Right lobe of liver (tissue), 4 donors: ENCODE data around the gene TNFRSF11A.

Experiments used
- POLR2A ChIP-seq: fragments of 450-650 bp; IDR thresholded peaks from one replicate; pipeline ENCODE4 v1.6.1; 2017; ENCODE audit warnings: antibody characterized with exemption, mild to moderate bottlenecking
- TF ChIP-seq, protein P1 (sequence below), 4 donors: fragments of 200-600 bp in 3 of 4; fragments of 450-650 bp in 1 of 4; IDR thresholded peaks; one replicate each; pipeline versions ENCODE4 v1.5.1 to v1.8.0; 2016 to 2022; ENCODE audit warnings: antibody characterized with exemption in 4 of 4, mild to moderate bottlenecking in 2 of 4
- donor health status: DM: no; HTN: no; CAD: no.
- donor health status: DM: no; HTN: no; CAD: no.
- donor health status: DM: no; HTN: yes; CAD: no.

DNA sequence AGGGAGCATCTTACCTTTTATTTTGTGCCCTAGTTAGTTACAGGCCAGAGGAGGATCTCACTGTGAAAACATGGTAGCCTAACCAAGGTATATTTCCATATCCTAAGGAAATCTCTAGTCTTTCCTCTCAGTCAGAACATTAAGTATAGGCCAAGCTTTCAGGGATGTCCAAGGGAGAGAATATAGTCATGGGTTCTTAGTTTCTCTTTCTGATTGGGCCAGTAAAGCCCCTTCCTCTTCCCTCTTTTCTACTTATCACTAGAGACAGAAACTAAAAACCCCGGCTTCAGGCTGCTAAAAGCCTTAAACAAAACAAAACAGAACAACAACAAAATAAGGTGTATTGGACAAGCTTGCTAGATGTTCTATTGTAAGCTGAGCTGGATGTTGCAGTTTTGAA, 44.3 kb upstream of the TNFRSF11A start:
- TF ChIP-seq, protein P1, sequence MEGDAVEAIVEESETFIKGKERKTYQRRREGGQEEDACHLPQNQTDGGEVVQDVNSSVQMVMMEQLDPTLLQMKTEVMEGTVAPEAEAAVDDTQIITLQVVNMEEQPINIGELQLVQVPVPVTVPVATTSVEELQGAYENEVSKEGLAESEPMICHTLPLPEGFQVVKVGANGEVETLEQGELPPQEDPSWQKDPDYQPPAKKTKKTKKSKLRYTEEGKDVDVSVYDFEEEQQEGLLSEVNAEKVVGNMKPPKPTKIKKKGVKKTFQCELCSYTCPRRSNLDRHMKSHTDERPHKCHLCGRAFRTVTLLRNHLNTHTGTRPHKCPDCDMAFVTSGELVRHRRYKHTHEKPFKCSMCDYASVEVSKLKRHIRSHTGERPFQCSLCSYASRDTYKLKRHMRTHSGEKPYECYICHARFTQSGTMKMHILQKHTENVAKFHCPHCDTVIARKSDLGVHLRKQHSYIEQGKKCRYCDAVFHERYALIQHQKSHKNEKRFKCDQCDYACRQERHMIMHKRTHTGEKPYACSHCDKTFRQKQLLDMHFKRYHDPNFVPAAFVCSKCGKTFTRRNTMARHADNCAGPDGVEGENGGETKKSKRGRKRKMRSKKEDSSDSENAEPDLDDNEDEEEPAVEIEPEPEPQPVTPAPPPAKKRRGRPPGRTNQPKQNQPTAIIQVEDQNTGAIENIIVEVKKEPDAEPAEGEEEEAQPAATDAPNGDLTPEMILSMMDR (IDR thresholded peaks at IDR 0.05), result no peak
- TF ChIP-seq POLR2A, result no peak
